ENCODE measurements around the gene PPFIA1. TPM values are rescaled to one million over a fixed set of nuclear protein-coding genes. Genes with fewer than 3 reads are reported as not detected.

PPFIA1 gene
- total and polyA plus RNA-seq, 10 of the 15 experiments (the other 5 are each of a cell fraction or from before 2014, with no cell fraction given), result 5.2 to 26.2 (median 15.8) TPM

DNA sequence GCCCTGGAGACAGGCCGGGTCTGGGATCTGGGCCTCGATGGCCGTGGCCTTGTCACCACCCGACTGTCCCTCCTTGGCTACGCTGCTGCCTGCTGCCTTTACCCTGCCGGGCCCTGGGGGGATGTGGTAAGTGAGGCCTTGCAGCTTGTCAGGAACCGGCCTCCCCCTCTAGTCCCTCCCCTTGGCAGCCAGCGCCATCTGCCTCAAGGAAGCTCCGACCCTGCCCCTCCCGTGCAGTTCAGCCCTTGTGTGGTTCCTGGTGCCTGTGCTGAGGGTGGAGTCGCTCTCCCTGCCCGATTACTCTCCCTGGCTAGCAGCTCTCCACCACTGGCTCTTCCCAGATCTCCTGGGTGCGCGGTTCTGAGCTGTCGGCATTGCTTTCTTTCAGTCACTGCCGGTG lies 161.6 kb downstream of the PPFIA1 start:
- POLR2A ChIA-PET, result no interaction called here
- H2AFZ ChIP-seq (ENCODE audit: control insufficient read depth, low read depth, low read length), result no peak overlapping the region
- WGBS (ENCODE audit: insufficient coverage, insufficient replicate concordance, low lambda C conversion rate, missing lambda C conversion rate), result 63% methylated on average over 16 of the region's 16 CpGs
- no peaks in the 10 kb centered on the region; a peak in 1 of 4 replicates for H3K27me3 ChIP-seq (replicated peaks in 1 of 2; ENCODE audit: control insufficient read depth in 2 of 2, insufficient read depth in 2 of 2, low read length in 1 of 2)
- ATAC-seq, result no peak
- TF ChIP-seq, protein P1, sequence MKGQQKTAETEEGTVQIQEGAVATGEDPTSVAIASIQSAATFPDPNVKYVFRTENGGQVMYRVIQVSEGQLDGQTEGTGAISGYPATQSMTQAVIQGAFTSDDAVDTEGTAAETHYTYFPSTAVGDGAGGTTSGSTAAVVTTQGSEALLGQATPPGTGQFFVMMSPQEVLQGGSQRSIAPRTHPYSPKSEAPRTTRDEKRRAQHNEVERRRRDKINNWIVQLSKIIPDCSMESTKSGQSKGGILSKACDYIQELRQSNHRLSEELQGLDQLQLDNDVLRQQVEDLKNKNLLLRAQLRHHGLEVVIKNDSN (IDR thresholded peaks at IDR 0.05; ENCODE audit: borderline replicate concordance, extremely low read length, insufficient read depth, low read depth, low read length), result no peak
- TF ChIP-seq, protein P2, sequence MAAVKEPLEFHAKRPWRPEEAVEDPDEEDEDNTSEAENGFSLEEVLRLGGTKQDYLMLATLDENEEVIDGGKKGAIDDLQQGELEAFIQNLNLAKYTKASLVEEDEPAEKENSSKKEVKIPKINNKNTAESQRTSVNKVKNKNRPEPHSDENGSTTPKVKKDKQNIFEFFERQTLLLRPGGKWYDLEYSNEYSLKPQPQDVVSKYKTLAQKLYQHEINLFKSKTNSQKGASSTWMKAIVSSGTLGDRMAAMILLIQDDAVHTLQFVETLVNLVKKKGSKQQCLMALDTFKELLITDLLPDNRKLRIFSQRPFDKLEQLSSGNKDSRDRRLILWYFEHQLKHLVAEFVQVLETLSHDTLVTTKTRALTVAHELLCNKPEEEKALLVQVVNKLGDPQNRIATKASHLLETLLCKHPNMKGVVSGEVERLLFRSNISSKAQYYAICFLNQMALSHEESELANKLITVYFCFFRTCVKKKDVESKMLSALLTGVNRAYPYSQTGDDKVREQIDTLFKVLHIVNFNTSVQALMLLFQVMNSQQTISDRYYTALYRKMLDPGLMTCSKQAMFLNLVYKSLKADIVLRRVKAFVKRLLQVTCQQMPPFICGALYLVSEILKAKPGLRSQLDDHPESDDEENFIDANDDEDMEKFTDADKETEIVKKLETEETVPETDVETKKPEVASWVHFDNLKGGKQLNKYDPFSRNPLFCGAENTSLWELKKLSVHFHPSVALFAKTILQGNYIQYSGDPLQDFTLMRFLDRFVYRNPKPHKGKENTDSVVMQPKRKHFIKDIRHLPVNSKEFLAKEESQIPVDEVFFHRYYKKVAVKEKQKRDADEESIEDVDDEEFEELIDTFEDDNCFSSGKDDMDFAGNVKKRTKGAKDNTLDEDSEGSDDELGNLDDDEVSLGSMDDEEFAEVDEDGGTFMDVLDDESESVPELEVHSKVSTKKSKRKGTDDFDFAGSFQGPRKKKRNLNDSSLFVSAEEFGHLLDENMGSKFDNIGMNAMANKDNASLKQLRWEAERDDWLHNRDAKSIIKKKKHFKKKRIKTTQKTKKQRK (IDR thresholded peaks at IDR 0.05; ENCODE audit: low read depth, low read length), result no peak
- TF ChIP-seq E2F8 (IDR thresholded peaks at IDR 0.05; ENCODE audit: low read depth, partially characterized antibody) (no peak), RCOR1 (conservative IDR thresholded peaks at IDR 0.05; ENCODE audit: low read depth, low read length) (no peak), POLR2AphosphoS2 (IDR thresholded peaks at IDR 0.05; ENCODE audit: low read depth, low read length) (no peak)
- no peak overlapping the region for H3K9ac ChIP-seq (ENCODE audit: control insufficient read depth, insufficient read depth, low read length)
- no peak overlapping the region for H3K4me2 ChIP-seq (ENCODE audit: control insufficient read depth, insufficient read depth)
- BruUV-seq (replicated peaks), result no TSS peak
- FAIRE-seq, result no peak
- no peaks in the 10 kb centered on the region for H3K36me3 ChIP-seq (ENCODE audit: control insufficient read depth in 2 of 2, insufficient read depth in 2 of 2, low read length in 1 of 2)
- in situ Hi-C loops (cut with MboI) (no loop called here), intact Hi-C loops (cut with micrococcal nuclease; ENCODE audit: unreplicated experiment) (no loop called here)
- H3K9me3 ChIP-seq (replicated peaks; ENCODE audit: control insufficient read depth, insufficient read depth, low read length), result no peaks in the 10 kb centered on the region; the same call in 2 of the 3 replicates
- H3K4me3 ChIP-seq, result no peak overlapping the region
- RAD21 ChIA-PET (ENCODE audit: unreplicated experiment), result no interaction called here
- CTCF ChIA-PET, result no interaction called here
- H4K20me1 ChIP-seq (ENCODE audit: control insufficient read depth, insufficient read depth), result no peaks in the 10 kb centered on the region
- no peak for DNase-seq (ENCODE audit: low read depth, low spot score)
- H3K27ac ChIP-seq (ENCODE audit: control insufficient read depth, insufficient read depth), result no peak overlapping the region
- peaks cover 8% of the 10 kb centered on the region for H3K4me1 ChIP-seq (ENCODE audit: control insufficient read depth, insufficient read depth, low read length)
- no peaks in the 10 kb centered on the region for H3K79me2 ChIP-seq (ENCODE audit: control insufficient read depth, insufficient read depth, low read length)
- SMC1A ChIA-PET (ENCODE audit: uncharacterized antibody, unreplicated experiment), result no interaction called here

Measured in GM12878 (cell line).